ENCODE measurements around the gene RAB6C. TPM values are rescaled to one million over a fixed set of nuclear protein-coding genes. Genes with fewer than 3 reads are reported as not detected.
"Not testable (repeated sequence)": the region's sequence is repeated elsewhere in the genome, so short reads cannot be mapped to it uniquely, and the experiment has no call there.

The RAB6C gene
- not detected for polyA plus RNA-seq (2012; ENCODE audit: insufficient read length, low read depth)

- not testable (repeated sequence) for TF ChIP-seq POLR2AphosphoS5 (IDR thresholded peaks at IDR 0.05; ENCODE audit: low read depth, low read length); REST (IDR thresholded peaks at IDR 0.05; ENCODE audit: insufficient read depth in 1 of 2, low read depth in 2 of 2, low read length in 2 of 2); FOXP2 (optimal IDR thresholded peaks at IDR 0.05; ENCODE audit: borderline replicate concordance, extremely low read depth, extremely low read length, insufficient read depth)
These were observed at the start of gene RAB6C for GRCh38 chr2:129979629-129980155. Gene RAB6C (plus strand): TSS chr2:129979666. CDS start chr2:129980116, 450 bp downstream.

GRCh38 chr2:129930451-129930850 lies 49.0 kb upstream of the RAB6C start:
- TF ChIP-seq FOXP2 (optimal IDR thresholded peaks at IDR 0.05; ENCODE audit: borderline replicate concordance, extremely low read depth, extremely low read length, insufficient read depth) (no peak), SIN3A (IDR thresholded peaks at IDR 0.05; ENCODE audit: borderline replicate concordance, insufficient read depth, low read length) (no peak), TAF1 (IDR thresholded peaks at IDR 0.05; ENCODE audit: borderline replicate concordance, insufficient read depth, low read length) (no peak), POLR2AphosphoS5 (IDR thresholded peaks at IDR 0.05; ENCODE audit: low read depth, low read length) (no peak), REST (IDR thresholded peaks at IDR 0.05; ENCODE audit: insufficient read depth in 1 of 2, low read depth in 2 of 2, low read length in 2 of 2) (no peak)

- TF ChIP-seq FOXP2 (optimal IDR thresholded peaks at IDR 0.05; ENCODE audit: borderline replicate concordance, extremely low read depth, extremely low read length, insufficient read depth): no peak
These were observed 45.2 kb upstream of the RAB6C start for GRCh38 chr2:129934044-129934822.

GRCh38 chr2:129935118-129935517 lies 44.3 kb upstream of the RAB6C start:
- no peak for TF ChIP-seq TAF1 (IDR thresholded peaks at IDR 0.05; ENCODE audit: borderline replicate concordance, insufficient read depth, low read length)
- TF ChIP-seq REST (IDR thresholded peaks at IDR 0.05; ENCODE audit: insufficient read depth in 1 of 2, low read depth in 2 of 2, low read length in 2 of 2): no peak
- TF ChIP-seq FOXP2 (optimal IDR thresholded peaks at IDR 0.05; ENCODE audit: borderline replicate concordance, extremely low read depth, extremely low read length, insufficient read depth): no peak
- no peak for TF ChIP-seq SIN3A (IDR thresholded peaks at IDR 0.05; ENCODE audit: borderline replicate concordance, insufficient read depth, low read length)
- no peak for TF ChIP-seq POLR2AphosphoS5 (IDR thresholded peaks at IDR 0.05; ENCODE audit: low read depth, low read length)

GRCh38 chr2:129936334-129936934 lies 43.0 kb upstream of the RAB6C start:
- TF ChIP-seq TAF1 (IDR thresholded peaks at IDR 0.05; ENCODE audit: borderline replicate concordance, insufficient read depth, low read length) (no peak), REST (IDR thresholded peaks at IDR 0.05; ENCODE audit: insufficient read depth in 1 of 2, low read depth in 2 of 2, low read length in 2 of 2) (no peak), POLR2AphosphoS5 (IDR thresholded peaks at IDR 0.05; ENCODE audit: low read depth, low read length) (no peak), SIN3A (IDR thresholded peaks at IDR 0.05; ENCODE audit: borderline replicate concordance, insufficient read depth, low read length) (no peak), FOXP2 (optimal IDR thresholded peaks at IDR 0.05; ENCODE audit: borderline replicate concordance, extremely low read depth, extremely low read length, insufficient read depth) (no peak)
